ENCODE data around the gene XXYLT1. TPM values are rescaled to one million over a fixed set of nuclear protein-coding genes. Genes with fewer than 3 reads are reported as not detected.

Gene XXYLT1
- total RNA-seq, 4 donors from 2014 or later, result 9.8 to 14.6 (median 13.9) TPM

GRCh38 chr3:195097331-195098255 is 173.4 kb downstream of the XXYLT1 start:
- H3K27ac ChIP-seq, result no peak overlapping the region
- H3K36me3 ChIP-seq, result no peaks in the 10 kb centered on the region
- H3K4me3 ChIP-seq (replicated peaks in 1 of 3), result no peak overlapping the region
- no peak for TF ChIP-seq POLR2A (IDR thresholded peaks at IDR 0.05)
- TF ChIP-seq CTCF (IDR thresholded peaks at IDR 0.05), result no peak
- H3K27me3 ChIP-seq, result no peaks in the 10 kb centered on the region
- DNase-seq, result no peak
- H3K9me3 ChIP-seq, result no peaks in the 10 kb centered on the region
- intact Hi-C loops (cut with DNase I), result no loop called here
- peaks cover 0 to 8% of the 10 kb centered on the region in 2 donors for H3K4me1 ChIP-seq
- 85 to 87% methylated on average over 22 of the region's 22 CpGs for WGBS, 2 donors

- intact Hi-C loops (cut with DNase I), result no loop called here
- H3K27ac ChIP-seq, result no peak overlapping the region
- TF ChIP-seq CTCF (IDR thresholded peaks at IDR 0.05), result no peak
- no peak for TF ChIP-seq POLR2A (IDR thresholded peaks at IDR 0.05)
- no peaks in the 10 kb centered on the region for H3K36me3 ChIP-seq
- H3K9me3 ChIP-seq, result no peaks in the 10 kb centered on the region
- H3K4me1 ChIP-seq, result peaks cover 0 to 8% of the 10 kb centered on the region in 2 donors
- WGBS, 2 donors, result 93 to 96% methylated on average over 13 of the region's 13 CpGs
- DNase-seq, result peak in 1 of 2 donors; percentile 0
- no peaks in the 10 kb centered on the region for H3K27me3 ChIP-seq
- H3K4me3 ChIP-seq (replicated peaks in 1 of 3), result no peak overlapping the region
Observed at GRCh38 chr3:195096484-195097330, 174.3 kb downstream of the XXYLT1 start.

GRCh38 chr3:195096053-195096452 is 174.9 kb downstream of the XXYLT1 start:
- Histone ChIP-seq H3K27ac (no peak overlapping the region), H3K9me3 (no peaks in the 10 kb centered on the region), H3K4me1 (peaks cover 0 to 8% of the 10 kb centered on the region in 2 donors), H3K36me3 (no peaks in the 10 kb centered on the region), H3K4me3 (replicated peaks in 1 of 3) (no peak overlapping the region), H3K27me3 (no peaks in the 10 kb centered on the region)
- peak; percentile 0 for DNase-seq
- WGBS, 2 donors, result 91 to 93% methylated on average over 11 of the region's 11 CpGs
- intact Hi-C loops (cut with DNase I), result no loop called here
- TF ChIP-seq CTCF (IDR thresholded peaks at IDR 0.05) (no peak), POLR2A (IDR thresholded peaks at IDR 0.05) (no peak)

GRCh38 chr3:195095704-195096036 is 175.3 kb downstream of the XXYLT1 start:
- no peaks in the 10 kb centered on the region for H3K36me3 ChIP-seq
- WGBS, 2 donors, result 83 to 94% methylated on average over 5 to 7 of the region's 7 CpGs
- no peak overlapping the region for H3K27ac ChIP-seq
- no peak overlapping the region for H3K4me3 ChIP-seq (replicated peaks in 1 of 3)
- intact Hi-C loops (cut with DNase I), result no loop called here
- DNase-seq, result no peak
- H3K9me3 ChIP-seq, result no peaks in the 10 kb centered on the region
- H3K27me3 ChIP-seq, result no peaks in the 10 kb centered on the region
- peaks cover 0 to 8% of the 10 kb centered on the region in 2 donors for H3K4me1 ChIP-seq
- TF ChIP-seq POLR2A (IDR thresholded peaks at IDR 0.05), result no peak
- no peak for TF ChIP-seq CTCF (IDR thresholded peaks at IDR 0.05)
